ENCODE data around the gene FAIM.

Gene FAIM

GRCh38 chr3:138681463-138682220 lies 73.1 kb downstream of the FAIM start:
- no peak for DNase-seq

- DNase-seq, result no peak
Observed at GRCh38 chr3:138682648-138683047, 74.1 kb downstream of the FAIM start.

All from CD4-positive, alpha-beta T cell treated with Interleukin-17A for 1 hour (primary cell).